Bronchial smooth muscle cell (primary cell): ENCODE results near the gene ZNF695. TPM values are rescaled to one million over a fixed set of nuclear protein-coding genes. Genes with fewer than 3 reads are reported as not detected.

Source experiments
- total RNA-seq: library from RNA; depleted of rRNA; stranded (reverse); fragments of >200 nt; gene quantifications from 2 replicates; pipeline ENCODE4 v1.2.1, GENCODE V29; 2014

ZNF695 gene
- 1.1 and 1.3 TPM in 2 replicates for total RNA-seq

DNA sequence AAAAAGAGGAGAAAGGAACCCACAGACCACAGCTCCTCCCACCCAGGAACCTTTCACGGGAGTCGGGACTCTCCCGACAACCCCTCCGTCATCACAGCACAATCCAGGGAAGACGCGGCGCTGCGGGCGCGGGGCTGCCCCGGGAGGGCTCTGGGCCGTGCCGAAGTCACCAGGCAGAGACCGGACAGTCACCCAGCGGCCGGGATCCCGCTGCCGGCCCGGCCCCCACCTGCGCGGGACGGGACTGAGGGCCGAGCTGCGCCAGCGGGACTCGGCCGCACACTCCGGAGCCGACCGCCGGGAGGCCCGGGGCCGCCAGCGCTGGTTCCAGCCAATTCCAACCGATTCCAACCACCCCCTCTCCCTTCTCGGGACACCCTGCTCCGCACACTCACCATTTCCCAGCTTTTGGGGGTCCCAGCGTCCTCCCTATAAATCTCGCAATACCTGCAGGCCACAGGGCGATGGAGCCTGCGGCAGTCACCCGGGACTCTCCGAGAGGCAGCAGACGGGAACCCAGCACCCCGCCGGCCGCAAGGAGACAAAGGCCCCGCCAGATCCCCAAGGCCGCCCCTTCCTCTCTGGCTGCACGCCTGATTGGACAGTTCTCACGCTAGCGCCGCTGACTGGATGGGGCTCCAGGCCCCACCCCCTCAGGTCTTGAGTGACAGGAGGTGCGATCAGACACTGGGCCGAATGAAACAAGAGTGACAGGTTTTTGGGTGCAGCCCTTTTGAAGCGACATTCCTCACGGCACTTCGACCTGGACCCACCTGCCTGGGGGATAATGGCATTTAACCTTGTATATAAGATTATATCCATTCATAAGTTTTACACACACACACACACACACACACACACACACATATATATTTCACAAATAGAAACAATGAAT, at the start of gene ZNF695:
TSS of gene ZNF695 (minus strand) at position 547 of the 895 bp plus-strand sequence. CDS start at position 398, 149 bp downstream.

Other genes starting within 250 kb of the ZNF695 start
- gene AHCTF1, start 76.1 kb downstream of the ZNF695 start, total RNA-seq = 13.4 and 14.9 TPM in 2 replicates
- 1.1 and 2.0 TPM in 2 replicates for gene ZNF670, start 70.8 kb upstream of the ZNF695 start, total RNA-seq
- 7.5 and 11.7 TPM in 2 replicates for gene ZNF669, start 96.3 kb upstream of the ZNF695 start, total RNA-seq
- gene ZNF124, start 164.0 kb upstream of the ZNF695 start, total RNA-seq = 24.7 and 35.1 TPM in 2 replicates
- gene VN1R5, start 248.0 kb upstream of the ZNF695 start, total RNA-seq = not detected in 2 replicates